Osteoblast (primary cell): ENCODE measurements around the gene TIMM44. TPM values are rescaled to one million over a fixed set of nuclear protein-coding genes. Genes with fewer than 3 reads are reported as not detected.

Experiments used
- DNase-seq: peaks from one replicate; pipeline ENCODE4 v3.0.0; 2011; ENCODE audit warnings: low spot score, mixed read lengths; ENCODE audit not compliant: insufficient read length; ENCODE audit errors: missing footprints
- H2AFZ ChIP-seq: 2 replicates; pipeline ENCODE4 v1.6.0; 2011; ENCODE audit warnings: mild to moderate bottlenecking, low read length
- H3K27ac ChIP-seq: 2 replicates; pipeline ENCODE4 v1.5.1; 2011; ENCODE audit warnings: mild to moderate bottlenecking, low read depth, low read length, moderate library complexity
- H3K27me3 ChIP-seq: 2 replicates; pipeline ENCODE4 v1.6.0; 2012; ENCODE audit warnings: mild to moderate bottlenecking, control low read depth, inconsistent platforms, low read length, moderate library complexity; ENCODE audit not compliant: insufficient read depth
- H3K36me3 ChIP-seq: 2 replicates; pipeline ENCODE4 v1.5.1; 2011; ENCODE audit warnings: mild to moderate bottlenecking, low read length, control low read depth, moderate library complexity; ENCODE audit not compliant: insufficient read depth
- H3K4me1 ChIP-seq: 2 replicates; pipeline ENCODE4 v1.5.1; 2011; ENCODE audit warnings: mild to moderate bottlenecking, low read length, control low read depth, moderate library complexity; ENCODE audit not compliant: insufficient read depth
- H3K4me2 ChIP-seq: 2 replicates; pipeline ENCODE4 v1.6.0; 2011; ENCODE audit warnings: mild to moderate bottlenecking, low read length; ENCODE audit not compliant: insufficient read depth
- H3K4me3 ChIP-seq: fragments of 200-600 bp; sonication (generic); 3 replicates; pipeline ENCODE4 v1.5.1; 2012; ENCODE audit warnings: mild to moderate bottlenecking, low read length, inconsistent platforms; ENCODE audit not compliant: insufficient read depth
- H3K79me2 ChIP-seq: 2 replicates; pipeline ENCODE4 v1.6.0; 2012; ENCODE audit warnings: mild to moderate bottlenecking, low read length, control low read depth, inconsistent platforms; ENCODE audit not compliant: insufficient read depth
- H3K9me3 ChIP-seq: 2 replicates; pipeline ENCODE4 v1.5.1; 2011; ENCODE audit warnings: low read depth, low read length, control low read depth
- H4K20me1 ChIP-seq: 2 replicates; pipeline ENCODE4 v1.6.0; 2012; ENCODE audit warnings: mild to moderate bottlenecking, low read length, control low read depth; ENCODE audit not compliant: insufficient read depth
- total RNA-seq: library from RNA; depleted of rRNA; stranded (reverse); fragments of >200 nt; gene quantifications from 2 replicates; pipeline ENCODE4 v1.2.3, GENCODE V29; 2012
- TF ChIP-seq, protein P1 (sequence below): IDR thresholded peaks from 2 replicates; pipeline ENCODE4 v1.5.1; 2011; ENCODE audit warnings: mild to moderate bottlenecking, low read depth, low read length, moderate library complexity; ENCODE audit errors: extremely low read depth

Gene TIMM44
- total RNA-seq, 1 donor, result 52.5 TPM

DNA sequence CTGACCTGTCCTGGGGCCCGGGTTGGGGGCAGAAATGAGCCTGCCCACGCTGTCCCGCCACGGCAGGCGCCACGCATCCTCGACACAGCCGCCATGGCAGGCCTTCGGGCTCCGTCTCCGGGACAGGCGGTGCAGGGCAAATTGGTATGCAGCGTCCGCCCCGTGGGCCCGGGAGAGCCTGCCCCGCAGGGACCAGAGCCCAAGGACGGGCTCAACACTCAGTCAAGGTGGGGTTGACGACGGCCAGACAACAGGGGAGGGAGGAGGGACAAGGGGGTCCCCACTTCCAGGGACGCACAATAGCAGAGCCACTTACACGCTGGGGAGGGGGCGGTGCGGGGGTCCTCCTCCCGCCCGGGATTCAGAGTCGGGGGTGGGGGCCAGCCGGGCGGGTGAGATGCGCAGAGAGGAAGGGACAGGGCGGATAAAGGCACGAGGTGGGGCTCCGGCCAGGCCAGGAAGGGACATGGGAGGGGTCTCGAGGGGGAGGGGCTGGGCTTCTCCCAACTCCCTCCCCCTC, 18.8 kb downstream of the TIMM44 start:
- Histone ChIP-seq H3K4me3 (no peak overlapping the region), H2AFZ (no peak overlapping the region), H3K4me2 (peak overlapping the region; percentile 55), H3K27ac (no peak overlapping the region), H3K27me3 (no peaks in the 10 kb centered on the region), H3K36me3 (peaks cover 14% of the 10 kb centered on the region), H3K9me3 (no peaks in the 10 kb centered on the region), H3K4me1 (peaks cover 38% of the 10 kb centered on the region), H3K79me2 (peaks cover 17% of the 10 kb centered on the region), H4K20me1 (peaks cover 9% of the 10 kb centered on the region)
- TF ChIP-seq, protein P1, sequence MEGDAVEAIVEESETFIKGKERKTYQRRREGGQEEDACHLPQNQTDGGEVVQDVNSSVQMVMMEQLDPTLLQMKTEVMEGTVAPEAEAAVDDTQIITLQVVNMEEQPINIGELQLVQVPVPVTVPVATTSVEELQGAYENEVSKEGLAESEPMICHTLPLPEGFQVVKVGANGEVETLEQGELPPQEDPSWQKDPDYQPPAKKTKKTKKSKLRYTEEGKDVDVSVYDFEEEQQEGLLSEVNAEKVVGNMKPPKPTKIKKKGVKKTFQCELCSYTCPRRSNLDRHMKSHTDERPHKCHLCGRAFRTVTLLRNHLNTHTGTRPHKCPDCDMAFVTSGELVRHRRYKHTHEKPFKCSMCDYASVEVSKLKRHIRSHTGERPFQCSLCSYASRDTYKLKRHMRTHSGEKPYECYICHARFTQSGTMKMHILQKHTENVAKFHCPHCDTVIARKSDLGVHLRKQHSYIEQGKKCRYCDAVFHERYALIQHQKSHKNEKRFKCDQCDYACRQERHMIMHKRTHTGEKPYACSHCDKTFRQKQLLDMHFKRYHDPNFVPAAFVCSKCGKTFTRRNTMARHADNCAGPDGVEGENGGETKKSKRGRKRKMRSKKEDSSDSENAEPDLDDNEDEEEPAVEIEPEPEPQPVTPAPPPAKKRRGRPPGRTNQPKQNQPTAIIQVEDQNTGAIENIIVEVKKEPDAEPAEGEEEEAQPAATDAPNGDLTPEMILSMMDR, result no peak
- DNase-seq, result peak; percentile 76

DNA sequence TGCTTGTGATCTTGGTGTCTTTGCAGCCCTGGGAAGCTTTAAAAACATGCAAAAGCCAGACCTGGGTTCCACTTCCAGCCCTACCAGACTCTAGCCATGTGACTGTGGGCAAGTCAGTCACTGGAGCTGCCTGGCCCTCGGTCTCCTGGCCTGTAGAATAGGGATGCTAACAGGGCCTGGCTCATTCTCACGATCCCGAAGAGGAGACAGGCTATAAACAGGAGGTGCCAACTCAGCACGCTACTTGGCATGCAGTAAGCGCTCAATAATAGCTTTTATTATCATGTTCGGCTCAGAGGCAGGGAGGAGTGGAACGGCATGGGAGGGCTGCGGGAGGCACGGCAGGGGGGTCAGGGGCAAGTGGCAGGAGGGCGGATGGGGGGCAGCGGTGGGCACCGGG, 19.2 kb downstream of the TIMM44 start:
- Histone ChIP-seq H3K36me3 (peaks cover 14% of the 10 kb centered on the region), H3K4me2 (no peak overlapping the region), H3K27me3 (no peaks in the 10 kb centered on the region), H4K20me1 (peaks cover 9% of the 10 kb centered on the region), H3K79me2 (peaks cover 17% of the 10 kb centered on the region), H3K4me1 (peaks cover 36% of the 10 kb centered on the region), H2AFZ (no peak overlapping the region), H3K9me3 (no peaks in the 10 kb centered on the region), H3K27ac (no peak overlapping the region), H3K4me3 (no peak overlapping the region)
- TF ChIP-seq, protein P1, result no peak
- peak; percentile 87 for DNase-seq

DNA sequence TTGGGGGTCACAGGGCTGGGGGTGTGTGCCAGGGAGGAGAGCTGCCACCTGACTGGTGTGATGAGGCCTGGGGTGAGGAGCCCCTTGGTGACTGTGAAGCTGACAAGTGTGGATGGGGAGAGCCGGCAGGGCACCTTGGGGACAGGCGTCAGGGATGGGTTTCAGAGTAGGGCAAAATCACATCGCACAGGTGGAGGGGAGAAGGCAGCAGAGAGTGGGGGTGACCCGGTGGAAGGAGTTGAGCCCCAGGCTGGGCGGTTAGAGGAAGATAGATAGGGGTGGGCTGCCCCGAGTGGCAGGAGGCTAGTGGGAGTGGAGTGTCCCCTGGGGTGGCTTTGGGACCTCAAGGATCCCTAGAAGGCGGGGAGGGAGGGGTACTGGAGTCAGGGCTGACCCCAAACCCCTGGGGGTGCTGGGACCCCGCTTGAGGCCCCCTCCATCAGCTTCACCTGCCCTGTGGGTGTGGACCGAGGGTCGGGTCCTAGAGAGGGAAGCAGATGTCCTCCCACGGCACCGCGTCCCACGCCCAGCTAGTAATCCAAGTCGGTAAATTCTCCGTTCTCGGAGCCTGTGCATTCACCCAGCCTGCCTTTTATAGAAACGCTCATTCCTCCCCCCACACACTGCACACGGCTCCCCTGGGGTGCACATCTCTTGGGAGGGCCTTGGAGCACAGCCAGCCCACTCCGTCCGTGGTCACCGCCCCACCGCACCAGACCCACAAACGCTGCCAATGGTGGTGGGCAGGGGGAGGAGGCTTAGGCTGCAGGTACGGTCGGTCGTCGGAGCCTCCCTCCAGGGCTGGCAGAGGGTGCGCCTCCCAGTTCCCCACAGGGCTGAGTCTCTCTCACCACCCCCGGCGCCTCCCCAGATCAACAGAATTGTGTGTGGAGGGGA, 19.9 kb downstream of the TIMM44 start:
- peak; percentile 76 for DNase-seq
- Histone ChIP-seq H2AFZ (no peak overlapping the region), H3K4me1 (peaks cover 29% of the 10 kb centered on the region), H3K9me3 (no peaks in the 10 kb centered on the region), H3K4me3 (no peak overlapping the region), H3K36me3 (peaks cover 14% of the 10 kb centered on the region), H4K20me1 (peaks cover 9% of the 10 kb centered on the region), H3K4me2 (no peak overlapping the region), H3K79me2 (peaks cover 17% of the 10 kb centered on the region), H3K27me3 (peaks cover 4% of the 10 kb centered on the region), H3K27ac (no peak overlapping the region)
- TF ChIP-seq, protein P1, result no peak

DNA sequence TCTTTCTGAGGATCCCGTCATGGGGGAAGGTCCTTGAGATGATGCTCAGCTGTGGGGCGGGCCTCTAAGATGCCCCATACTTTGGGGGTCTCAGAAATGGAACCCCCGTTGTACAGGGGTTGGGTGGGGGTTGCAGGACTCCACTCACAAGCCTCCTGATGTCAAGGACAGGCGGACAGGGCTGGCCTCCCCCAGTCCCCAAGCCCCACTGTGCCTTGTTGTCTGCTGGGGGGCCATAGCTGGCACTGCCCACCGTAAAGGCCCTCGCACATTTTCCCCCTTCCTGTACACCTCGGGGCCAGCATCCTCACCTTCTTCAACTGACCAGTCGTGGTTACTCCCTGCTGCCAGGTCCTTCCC, 20.6 kb downstream of the TIMM44 start:
- no peak overlapping the region for H3K27ac ChIP-seq
- H3K79me2 ChIP-seq, result peaks cover 17% of the 10 kb centered on the region
- H4K20me1 ChIP-seq, result peaks cover 9% of the 10 kb centered on the region
- TF ChIP-seq, protein P1, result no peak
- H3K9me3 ChIP-seq, result no peaks in the 10 kb centered on the region
- H3K4me2 ChIP-seq, result no peak overlapping the region
- H3K4me1 ChIP-seq, result peaks cover 22% of the 10 kb centered on the region
- peaks cover 14% of the 10 kb centered on the region for H3K36me3 ChIP-seq
- no peak overlapping the region for H3K4me3 ChIP-seq
- peaks cover 7% of the 10 kb centered on the region for H3K27me3 ChIP-seq
- H2AFZ ChIP-seq, result no peak overlapping the region
- peak; percentile 43 for DNase-seq
